ENCODE results near the gene CRACDL. TPM values are rescaled to one million over a fixed set of nuclear protein-coding genes. Genes with fewer than 3 reads are reported as not detected.

CRACDL gene
- total and polyA plus RNA-seq, 12 donors: 0.33 to 3.4 (median 2.1) TPM

- Histone ChIP-seq H3K9me3 (replicated peaks in 1 of 3) (no peaks in the 10 kb centered on the region), H3K4me1 (replicated peaks in 1 of 2) (peaks cover 0 to 14% of the 10 kb centered on the region in 2 donors), H3K36me3 (replicated peaks in 1 of 2) (no peaks in the 10 kb centered on the region), H3K4me3 (no peak overlapping the region), H3K27me3 (no peaks in the 10 kb centered on the region), H3K27ac (no peak overlapping the region)
- WGBS, 4 donors: 76 to 87% (median 81%) methylated on average over 8 of the region's 8 CpGs
- TF ChIP-seq POLR2A (IDR thresholded peaks at IDR 0.05) (no peak), CTCF (IDR thresholded peaks at IDR 0.05) (no peak)
- intact Hi-C loops (cut with DNase I): no loop called here
- no peak for DNase-seq
Measured at GRCh38 chr2:98802344-98802743, 133.7 kb downstream of the CRACDL start.

GRCh38 chr2:98801921-98802321 is 134.1 kb downstream of the CRACDL start:
- 86 to 93% (median 93%) methylated on average over 6 to 15 of the region's 15 CpGs for WGBS, 4 donors
- Histone ChIP-seq H3K4me1 (replicated peaks in 1 of 2) (peaks cover 0 to 14% of the 10 kb centered on the region in 2 donors), H3K9me3 (replicated peaks in 1 of 3) (no peaks in the 10 kb centered on the region), H3K4me3 (no peak overlapping the region), H3K36me3 (replicated peaks in 1 of 2) (no peaks in the 10 kb centered on the region), H3K27me3 (no peaks in the 10 kb centered on the region), H3K27ac (no peak overlapping the region)
- TF ChIP-seq POLR2A (IDR thresholded peaks at IDR 0.05) (no peak), CTCF (IDR thresholded peaks at IDR 0.05) (no peak)
- intact Hi-C loops (cut with DNase I): no loop called here
- no peak for DNase-seq

GRCh38 chr2:98801286-98801685 is 134.7 kb downstream of the CRACDL start:
- TF ChIP-seq CTCF (IDR thresholded peaks at IDR 0.05) (no peak), POLR2A (IDR thresholded peaks at IDR 0.05) (no peak)
- 50 to 72% (median 65%) methylated on average over 1 of the region's 1 CpG for WGBS, 4 donors
- H3K4me1 ChIP-seq (replicated peaks in 1 of 2): peaks cover 0 to 7% of the 10 kb centered on the region in 2 donors
- H3K27ac ChIP-seq: no peak overlapping the region
- H3K27me3 ChIP-seq: no peaks in the 10 kb centered on the region
- H3K4me3 ChIP-seq: no peak overlapping the region
- no peaks in the 10 kb centered on the region for H3K9me3 ChIP-seq (replicated peaks in 1 of 3)
- no peaks in the 10 kb centered on the region for H3K36me3 ChIP-seq (replicated peaks in 1 of 2)
- intact Hi-C loops (cut with DNase I): no loop called here
- no peak for DNase-seq

- H3K4me3 ChIP-seq: no peak overlapping the region
- H3K4me1 ChIP-seq (replicated peaks in 1 of 2): no peaks in the 10 kb centered on the region
- intact Hi-C loops (cut with DNase I): no loop called here
- H3K27ac ChIP-seq: no peak overlapping the region
- WGBS, 4 donors: 77 to 88% (median 81%) methylated on average over 8 of the region's 8 CpGs
- TF ChIP-seq CTCF (IDR thresholded peaks at IDR 0.05) (no peak), POLR2A (IDR thresholded peaks at IDR 0.05) (no peak)
- no peak for DNase-seq
- H3K36me3 ChIP-seq (replicated peaks in 1 of 2): no peaks in the 10 kb centered on the region
- no peaks in the 10 kb centered on the region for H3K9me3 ChIP-seq (replicated peaks in 1 of 3)
- no peaks in the 10 kb centered on the region for H3K27me3 ChIP-seq
Measured at GRCh38 chr2:98800330-98801064, 135.5 kb downstream of the CRACDL start.

Measured in adrenal gland (tissue), 12 donors.